WTC11 (cell line): Measurements from ENCODE around the gene TMEM214. TPM values are rescaled to one million over a fixed set of nuclear protein-coding genes. Genes with fewer than 3 reads are reported as not detected.
A peak's percentile ranks its signal among the peaks of the same experiment; 100 is the strongest.

Experiments
- ATAC-seq: fragments of 200-7000 bp; cut with Tn5 transposase; 2 replicates; pipeline ENCODE4 v1.10.0; 2021; ENCODE audit warnings: mild to moderate bottlenecking, moderate library complexity
- CTCF ChIA-PET: fragments of 300-600 bp; sonication (Branson Sonifier 250); formaldehyde crosslinking; loops from one replicate; lab custom pipeline; 2021; ENCODE audit warnings: antibody characterized with exemption; lab: Charles Lee
- POLR2A ChIA-PET: fragments of 350-600 bp; sonication (Branson Sonifier 250); formaldehyde crosslinking; loops from one replicate; lab custom pipeline; 2021; ENCODE audit warnings: antibody characterized with exemption; lab: Charles Lee
- DNase-seq: peaks from one replicate; pipeline ENCODE4 v3.0.0; 2021; ENCODE audit warnings: low spot score
- H3K27ac Mint-ChIP-seq: 2 replicates; pipeline ENCODE4 v1.8.0; 2021; ENCODE audit warnings: mixed read lengths
- H3K27me3 Mint-ChIP-seq: 2 replicates; pipeline ENCODE4 v1.8.0; 2021; ENCODE audit warnings: low read depth, mild to moderate bottlenecking, moderate library complexity, mixed read lengths
- H3K36me3 Mint-ChIP-seq: 2 replicates; pipeline ENCODE4 v1.8.0; 2021; ENCODE audit warnings: mixed read lengths
- H3K4me1 Mint-ChIP-seq: 2 replicates; pipeline ENCODE4 v1.8.0; 2022; ENCODE audit warnings: mixed read lengths
- H3K4me3 Mint-ChIP-seq: 2 replicates; pipeline ENCODE4 v1.8.0; 2021; ENCODE audit warnings: mild to moderate bottlenecking, moderate library complexity, mixed read lengths
- H3K9me3 Mint-ChIP-seq: 2 replicates; pipeline ENCODE4 v1.8.0; 2021; ENCODE audit warnings: mixed read lengths
- CBFB ChIP-seq: sonication (generic); formaldehyde crosslinking; IDR thresholded peaks from 2 replicates; pipeline ENCODE4 v1.8.1; 2022; ENCODE audit warnings: mild to moderate bottlenecking, low read depth, missing genetic modification reagents
- IRF2 ChIP-seq: sonication (generic); formaldehyde crosslinking; IDR thresholded peaks from 2 replicates; pipeline ENCODE4 v1.8.0; 2022; ENCODE audit warnings: low read depth, missing genetic modification reagents, borderline replicate concordance
- JAZF1 ChIP-seq: fragments of 250-450 bp; sonication (Bioruptor Pico); IDR thresholded peaks from 2 replicates; pipeline ENCODE4 v1.9.0; 2021; ENCODE audit warnings: moderate library complexity, mild to moderate bottlenecking, inconsistent platforms
- NR2C2 ChIP-seq: sonication (generic); formaldehyde crosslinking; IDR thresholded peaks from 2 replicates; pipeline ENCODE4 v1.8.0; 2022; ENCODE audit warnings: mild to moderate bottlenecking, missing genetic modification reagents
- PRRX2 ChIP-seq: fragments of 250-450 bp; sonication (Bioruptor Pico); IDR thresholded peaks from 2 replicates; pipeline ENCODE4 v1.8.0; 2021; ENCODE audit warnings: mild to moderate bottlenecking
- RORB ChIP-seq: fragments of 250-450 bp; sonication (Bioruptor Pico); IDR thresholded peaks from 2 replicates; pipeline ENCODE4 v1.9.0; 2021; ENCODE audit warnings: mild to moderate bottlenecking
- SMAD4 ChIP-seq: sonication (generic); formaldehyde crosslinking; IDR thresholded peaks from 2 replicates; pipeline ENCODE4 v1.8.0; 2022; ENCODE audit warnings: mild to moderate bottlenecking, missing genetic modification reagents
- total RNA-seq: library from RNA; stranded (reverse); gene quantifications from 3 replicates; pipeline ENCODE4 v1.2.3, GENCODE V29; 2021
- TF ChIP-seq, protein P1 (sequence below): sonication (generic); formaldehyde crosslinking; IDR thresholded peaks from 2 replicates; pipeline ENCODE4 v1.8.1; 2023; ENCODE audit warnings: mild to moderate bottlenecking, missing genetic modification reagents
- TF ChIP-seq, protein P2 (sequence below): fragments of 250-450 bp; sonication (Bioruptor Pico); IDR thresholded peaks from 2 replicates; pipeline ENCODE4 v1.9.0; 2021; ENCODE audit warnings: mild to moderate bottlenecking
- TF ChIP-seq, protein P3 (sequence below): sonication (generic); formaldehyde crosslinking; IDR thresholded peaks from 2 replicates; pipeline ENCODE4 v1.8.0; 2022; ENCODE audit warnings: mild to moderate bottlenecking, missing genetic modification reagents
- TF ChIP-seq, protein P4 (sequence below): fragments of 250-450 bp; sonication (Bioruptor Pico); IDR thresholded peaks from 2 replicates; pipeline ENCODE4 v1.8.0; 2021; ENCODE audit warnings: mild to moderate bottlenecking
- TF ChIP-seq, protein P5 (sequence below): sonication (generic); formaldehyde crosslinking; IDR thresholded peaks from 2 replicates; pipeline ENCODE4 v1.8.1; 2023; ENCODE audit warnings: mild to moderate bottlenecking, missing genetic modification reagents

Gene TMEM214
- total RNA-seq, 1 experiment from 2014 or later: 57.1 TPM

DNA sequence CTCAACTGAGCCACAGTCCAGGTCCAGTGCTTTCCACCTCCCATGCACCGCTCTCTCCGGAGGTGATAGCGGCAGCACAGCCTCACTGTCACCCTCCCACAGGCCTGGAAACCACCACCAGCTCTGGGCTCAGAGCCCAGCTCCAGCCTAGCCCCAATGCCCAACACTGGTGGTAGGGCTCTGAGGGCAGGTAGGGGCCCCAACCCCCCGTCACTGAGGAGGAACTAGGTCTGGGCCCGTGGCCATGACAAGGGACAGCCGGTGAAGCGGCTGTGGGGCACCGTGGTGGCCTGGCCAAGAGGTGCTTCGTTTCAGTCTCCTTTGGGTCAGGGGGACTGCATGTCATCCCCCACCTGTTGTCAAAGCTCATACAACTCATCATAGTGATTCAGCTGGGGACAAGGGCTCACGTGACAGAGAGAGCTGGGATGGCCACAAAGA, 5.5 kb upstream of the TMEM214 start (continued):
- TF ChIP-seq PRRX2 (CRISPR knock-in tag) (no peak), JAZF1 (no peak)
- TF ChIP-seq, protein P1, sequence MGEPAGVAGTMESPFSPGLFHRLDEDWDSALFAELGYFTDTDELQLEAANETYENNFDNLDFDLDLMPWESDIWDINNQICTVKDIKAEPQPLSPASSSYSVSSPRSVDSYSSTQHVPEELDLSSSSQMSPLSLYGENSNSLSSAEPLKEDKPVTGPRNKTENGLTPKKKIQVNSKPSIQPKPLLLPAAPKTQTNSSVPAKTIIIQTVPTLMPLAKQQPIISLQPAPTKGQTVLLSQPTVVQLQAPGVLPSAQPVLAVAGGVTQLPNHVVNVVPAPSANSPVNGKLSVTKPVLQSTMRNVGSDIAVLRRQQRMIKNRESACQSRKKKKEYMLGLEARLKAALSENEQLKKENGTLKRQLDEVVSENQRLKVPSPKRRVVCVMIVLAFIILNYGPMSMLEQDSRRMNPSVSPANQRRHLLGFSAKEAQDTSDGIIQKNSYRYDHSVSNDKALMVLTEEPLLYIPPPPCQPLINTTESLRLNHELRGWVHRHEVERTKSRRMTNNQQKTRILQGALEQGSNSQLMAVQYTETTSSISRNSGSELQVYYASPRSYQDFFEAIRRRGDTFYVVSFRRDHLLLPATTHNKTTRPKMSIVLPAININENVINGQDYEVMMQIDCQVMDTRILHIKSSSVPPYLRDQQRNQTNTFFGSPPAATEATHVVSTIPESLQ (CRISPR knock-in tag): no peak

DNA sequence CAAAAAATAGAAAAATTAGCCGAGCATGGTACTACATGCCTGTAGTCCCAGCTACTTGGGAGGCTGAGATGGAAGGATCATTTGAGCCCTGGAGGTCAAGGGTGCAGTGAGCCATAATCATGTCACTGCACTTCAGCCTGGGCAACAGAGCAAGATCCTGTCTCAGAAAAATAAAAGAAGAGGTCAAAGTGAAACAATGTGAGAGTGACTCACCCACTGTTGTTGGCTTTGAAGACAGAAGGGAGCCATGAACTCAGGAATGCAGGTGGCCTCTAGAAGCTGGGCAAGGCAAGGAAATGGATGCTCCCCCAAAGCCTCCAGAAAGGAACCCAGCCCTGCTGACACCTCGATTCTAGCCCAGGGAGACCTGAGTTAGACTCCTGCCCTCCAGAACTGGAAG, 3.7 kb upstream of the TMEM214 start:
- TF ChIP-seq SMAD4 (CRISPR knock-in tag) (no peak), RORB (CRISPR knock-in tag) (no peak)
- TF ChIP-seq, protein P2, sequence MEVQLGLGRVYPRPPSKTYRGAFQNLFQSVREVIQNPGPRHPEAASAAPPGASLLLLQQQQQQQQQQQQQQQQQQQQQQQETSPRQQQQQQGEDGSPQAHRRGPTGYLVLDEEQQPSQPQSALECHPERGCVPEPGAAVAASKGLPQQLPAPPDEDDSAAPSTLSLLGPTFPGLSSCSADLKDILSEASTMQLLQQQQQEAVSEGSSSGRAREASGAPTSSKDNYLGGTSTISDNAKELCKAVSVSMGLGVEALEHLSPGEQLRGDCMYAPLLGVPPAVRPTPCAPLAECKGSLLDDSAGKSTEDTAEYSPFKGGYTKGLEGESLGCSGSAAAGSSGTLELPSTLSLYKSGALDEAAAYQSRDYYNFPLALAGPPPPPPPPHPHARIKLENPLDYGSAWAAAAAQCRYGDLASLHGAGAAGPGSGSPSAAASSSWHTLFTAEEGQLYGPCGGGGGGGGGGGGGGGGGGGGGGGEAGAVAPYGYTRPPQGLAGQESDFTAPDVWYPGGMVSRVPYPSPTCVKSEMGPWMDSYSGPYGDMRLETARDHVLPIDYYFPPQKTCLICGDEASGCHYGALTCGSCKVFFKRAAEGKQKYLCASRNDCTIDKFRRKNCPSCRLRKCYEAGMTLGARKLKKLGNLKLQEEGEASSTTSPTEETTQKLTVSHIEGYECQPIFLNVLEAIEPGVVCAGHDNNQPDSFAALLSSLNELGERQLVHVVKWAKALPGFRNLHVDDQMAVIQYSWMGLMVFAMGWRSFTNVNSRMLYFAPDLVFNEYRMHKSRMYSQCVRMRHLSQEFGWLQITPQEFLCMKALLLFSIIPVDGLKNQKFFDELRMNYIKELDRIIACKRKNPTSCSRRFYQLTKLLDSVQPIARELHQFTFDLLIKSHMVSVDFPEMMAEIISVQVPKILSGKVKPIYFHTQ (CRISPR knock-in tag): no peak
- TF ChIP-seq, all 79 proteins: peak for 0
- CTCF ChIA-PET: interaction anchor here (4.8 kb wide), 1 partner anchor 13 kb away, joined by 47 read pairs; no protein-coding TSS in a partner anchor
- DNase-seq: no peak

DNA sequence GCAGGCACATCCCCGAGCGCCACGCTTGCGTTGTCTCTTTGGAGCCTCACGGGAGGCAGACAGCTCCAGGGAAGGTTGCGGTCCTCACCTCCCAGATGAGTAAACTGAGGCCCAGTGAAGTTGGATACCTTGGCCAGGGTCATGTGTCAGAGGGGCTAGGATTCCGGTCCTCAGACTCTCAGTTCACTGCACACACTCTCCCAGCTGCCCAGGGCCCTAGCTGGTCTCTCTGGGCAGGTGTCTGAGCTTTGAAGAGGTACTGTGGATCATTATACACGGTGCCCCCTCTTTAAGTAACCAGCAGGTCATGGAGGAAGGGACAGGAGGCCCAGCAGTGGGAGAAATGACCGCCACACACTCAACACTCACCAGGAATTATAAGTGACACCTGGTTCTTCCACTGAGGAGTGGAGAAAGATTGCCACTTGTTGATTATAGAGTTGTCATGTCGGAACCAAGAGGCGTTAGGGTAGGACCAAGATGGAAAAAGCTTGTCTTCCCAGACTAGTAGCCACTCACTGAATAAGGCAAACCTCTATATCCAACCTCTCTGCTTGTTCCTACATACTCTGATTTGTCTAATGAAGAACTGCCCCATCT, 588 bp downstream of the TMEM214 start:
- no peaks in the 10 kb centered on the region for H3K9me3 Mint-ChIP-seq
- H3K36me3 Mint-ChIP-seq: peaks cover 39% of the 10 kb centered on the region
- no peaks in the 10 kb centered on the region for H3K27me3 Mint-ChIP-seq
- TF ChIP-seq, protein P3, sequence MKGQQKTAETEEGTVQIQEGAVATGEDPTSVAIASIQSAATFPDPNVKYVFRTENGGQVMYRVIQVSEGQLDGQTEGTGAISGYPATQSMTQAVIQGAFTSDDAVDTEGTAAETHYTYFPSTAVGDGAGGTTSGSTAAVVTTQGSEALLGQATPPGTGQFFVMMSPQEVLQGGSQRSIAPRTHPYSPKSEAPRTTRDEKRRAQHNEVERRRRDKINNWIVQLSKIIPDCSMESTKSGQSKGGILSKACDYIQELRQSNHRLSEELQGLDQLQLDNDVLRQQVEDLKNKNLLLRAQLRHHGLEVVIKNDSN (CRISPR knock-in tag): no peak
- TF ChIP-seq NR2C2 (CRISPR knock-in tag) (no peak), IRF2 (CRISPR knock-in tag) (no peak), CBFB (CRISPR knock-in tag) (no peak)
- TF ChIP-seq, protein P4, sequence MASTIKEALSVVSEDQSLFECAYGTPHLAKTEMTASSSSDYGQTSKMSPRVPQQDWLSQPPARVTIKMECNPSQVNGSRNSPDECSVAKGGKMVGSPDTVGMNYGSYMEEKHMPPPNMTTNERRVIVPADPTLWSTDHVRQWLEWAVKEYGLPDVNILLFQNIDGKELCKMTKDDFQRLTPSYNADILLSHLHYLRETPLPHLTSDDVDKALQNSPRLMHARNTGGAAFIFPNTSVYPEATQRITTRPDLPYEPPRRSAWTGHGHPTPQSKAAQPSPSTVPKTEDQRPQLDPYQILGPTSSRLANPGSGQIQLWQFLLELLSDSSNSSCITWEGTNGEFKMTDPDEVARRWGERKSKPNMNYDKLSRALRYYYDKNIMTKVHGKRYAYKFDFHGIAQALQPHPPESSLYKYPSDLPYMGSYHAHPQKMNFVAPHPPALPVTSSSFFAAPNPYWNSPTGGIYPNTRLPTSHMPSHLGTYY: no peak
- TF ChIP-seq, protein P5, sequence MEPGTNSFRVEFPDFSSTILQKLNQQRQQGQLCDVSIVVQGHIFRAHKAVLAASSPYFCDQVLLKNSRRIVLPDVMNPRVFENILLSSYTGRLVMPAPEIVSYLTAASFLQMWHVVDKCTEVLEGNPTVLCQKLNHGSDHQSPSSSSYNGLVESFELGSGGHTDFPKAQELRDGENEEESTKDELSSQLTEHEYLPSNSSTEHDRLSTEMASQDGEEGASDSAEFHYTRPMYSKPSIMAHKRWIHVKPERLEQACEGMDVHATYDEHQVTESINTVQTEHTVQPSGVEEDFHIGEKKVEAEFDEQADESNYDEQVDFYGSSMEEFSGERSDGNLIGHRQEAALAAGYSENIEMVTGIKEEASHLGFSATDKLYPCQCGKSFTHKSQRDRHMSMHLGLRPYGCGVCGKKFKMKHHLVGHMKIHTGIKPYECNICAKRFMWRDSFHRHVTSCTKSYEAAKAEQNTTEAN (CRISPR knock-in tag): no peak
- TF ChIP-seq, all 79 proteins: peak for 0
- ChIA-PET CTCF (interaction anchor here (0.7 to 3.2 kb wide), 6 partner anchors 9 to 187 kb away, joined by 3 to 20 read pairs (median 7); no protein-coding TSS in a partner anchor), POLR2A (interaction anchor here (1.2 to 1.6 kb wide), 3 partner anchors 9 to 38 kb away, joined by 3 to 8 read pairs (median 4); partner anchors contain the start of genes AGBL5 and OST4)
- DNase-seq (no peak), ATAC-seq (peak; percentile 13)
- no peak overlapping the region for H3K27ac Mint-ChIP-seq
- peaks cover 16% of the 10 kb centered on the region for H3K4me1 Mint-ChIP-seq
- H3K4me3 Mint-ChIP-seq: peak overlapping the region; percentile 95

More for the DNA sequence above, 3.7 kb upstream of the TMEM214 start:
- H3K4me3 Mint-ChIP-seq: no peak overlapping the region
- peaks cover 15% of the 10 kb centered on the region for H3K4me1 Mint-ChIP-seq
- POLR2A ChIA-PET: no interaction called here
- H3K9me3 Mint-ChIP-seq: no peaks in the 10 kb centered on the region
- peaks cover 7% of the 10 kb centered on the region; the same call in 1 of the 2 replicates for H3K36me3 Mint-ChIP-seq
- no peaks in the 10 kb centered on the region for H3K27me3 Mint-ChIP-seq
- no peak for ATAC-seq
- no peak overlapping the region for H3K27ac Mint-ChIP-seq
